K562 (cell line): ENCODE data around the gene PIGB. TPM values are rescaled to one million over a fixed set of nuclear protein-coding genes. Genes with fewer than 3 reads are reported as not detected.

Source experiments
- BMI1 ChIP-seq: fragments of 150-350 bp; IDR thresholded peaks from 2 replicates; pipeline ENCODE4 v1.6.1; 2014; ENCODE audit warnings: low read length
- CBX1 ChIP-seq: sonication (generic); IDR thresholded peaks from 2 replicates; pipeline ENCODE4 v1.6.1; 2016; ENCODE audit warnings: antibody characterized with exemption, low read depth, mild to moderate bottlenecking
- CREB3L1 ChIP-seq: fragments of 450-650 bp; IDR thresholded peaks from 2 replicates; pipeline ENCODE4 v1.6.1; 2014; ENCODE audit warnings: low read depth, mild to moderate bottlenecking, moderate library complexity, borderline replicate concordance
- CTBP1 ChIP-seq: fragments of 450-650 bp; IDR thresholded peaks from 2 replicates; pipeline ENCODE4 v1.6.1; 2016; ENCODE audit warnings: borderline replicate concordance
- CXXC5 ChIP-seq: fragments of 250-450 bp; sonication (Bioruptor Pico); IDR thresholded peaks from 2 replicates; pipeline ENCODE4 v1.8.0; 2022; ENCODE audit warnings: inconsistent platforms, mild to moderate bottlenecking, moderate library complexity
- DPF2 ChIP-seq: fragments of 450-650 bp; IDR thresholded peaks from 2 replicates; pipeline ENCODE4 v1.6.1; 2016
- E2F3 ChIP-seq: fragments of 250-450 bp; sonication (Bioruptor Pico); IDR thresholded peaks from 2 replicates; pipeline ENCODE4 v1.4.0; 2020; ENCODE audit warnings: mild to moderate bottlenecking
- ELF1 ChIP-seq: fragments of 200-800 bp; sonication (Bioruptor generic); IDR thresholded peaks from 2 replicates; pipeline ENCODE4 v1.6.1; 2016; ENCODE audit warnings: missing genetic modification characterization, missing compliant biosample characterization
- ETV6 ChIP-seq, 3 experiments: fragments of 150-350 bp in 1 of 3; sonication (generic) in 1 of 3; formaldehyde crosslinking in 1 of 3; IDR thresholded peaks; 2 replicates each; pipeline versions ENCODE4 v1.6.1 to v1.8.0; 2014 to 2022; ENCODE audit warnings: borderline replicate concordance in 2 of 3, low read depth in 2 of 3, antibody characterized with exemption in 1 of 3, low read length in 1 of 3, mild to moderate bottlenecking in 1 of 3, missing genetic modification reagents in 1 of 3
- FOXK2 ChIP-seq, 2 experiments: fragments of 450-650 bp; IDR thresholded peaks in 1 of 2; conservative IDR thresholded peaks in 1 of 2; 2 replicates each; pipeline ENCODE4 v1.6.1; 2016; ENCODE audit warnings: low read depth in 2 of 2, mild to moderate bottlenecking in 1 of 2
- KDM5B ChIP-seq: fragments of 200-600 bp; sonication (generic); IDR thresholded peaks from 2 replicates; pipeline ENCODE4 v1.6.1; 2012; ENCODE audit warnings: low read depth, mild to moderate bottlenecking, moderate library complexity, low read length, control low read depth, inconsistent platforms; ENCODE audit not compliant: insufficient replicate concordance
- LCOR ChIP-seq: sonication (generic); formaldehyde crosslinking; IDR thresholded peaks from 2 replicates; pipeline ENCODE4 v1.8.0; 2022; ENCODE audit warnings: mild to moderate bottlenecking, missing genetic modification reagents
- NFRKB ChIP-seq: fragments of 450-650 bp; IDR thresholded peaks from 2 replicates; pipeline ENCODE4 v1.6.1; 2016; ENCODE audit warnings: low read depth
- PHF21A ChIP-seq: fragments of 450-650 bp; IDR thresholded peaks from 2 replicates; pipeline ENCODE4 v1.6.1; 2017; ENCODE audit warnings: low read depth, borderline replicate concordance
- PML ChIP-seq: IDR thresholded peaks from 2 replicates; pipeline ENCODE4 v1.6.1; 2012; ENCODE audit warnings: low read length, inconsistent platforms
- POLR2G ChIP-seq: fragments of 200-400 bp; formaldehyde crosslinking; IDR thresholded peaks from 2 replicates; pipeline ENCODE4 v1.6.1; 2017; ENCODE audit warnings: low read depth, mild to moderate bottlenecking, antibody characterized with exemption, low read length, moderate library complexity
- RBFOX2 ChIP-seq: fragments of 200-400 bp; formaldehyde crosslinking; IDR thresholded peaks from 2 replicates; pipeline ENCODE4 v1.6.1; 2017; ENCODE audit warnings: low read depth, mild to moderate bottlenecking, low read length, moderate library complexity
- SP1 ChIP-seq: sonication (generic); formaldehyde crosslinking; IDR thresholded peaks from 2 replicates; pipeline ENCODE4 v1.8.1; 2022; ENCODE audit warnings: mild to moderate bottlenecking, missing genetic modification reagents
- SPI1 ChIP-seq: IDR thresholded peaks from 2 replicates; pipeline ENCODE4 v1.6.1; 2011; ENCODE audit warnings: low read depth, low read length, control low read depth, borderline replicate concordance
- U2AF1 ChIP-seq: fragments of 200-400 bp; formaldehyde crosslinking; optimal IDR thresholded peaks from 2 replicates; pipeline ENCODE3; 2017; ENCODE audit warnings: mild to moderate bottlenecking, low read depth, low read length, moderate library complexity
- UBTF ChIP-seq, 2 experiments: IDR thresholded peaks; 2 replicates each; pipeline ENCODE4 v1.6.1; 2012; ENCODE audit warnings: improper control_type of control experiment in 2 of 2, low read depth in 2 of 2, low read length in 2 of 2, borderline replicate concordance in 1 of 2
- YBX1 ChIP-seq: fragments of 450-650 bp; IDR thresholded peaks from 2 replicates; pipeline ENCODE4 v1.7.1; 2016; ENCODE audit warnings: mild to moderate bottlenecking
- ZNF589 ChIP-seq: fragments of 200-800 bp; sonication (Bioruptor generic); IDR thresholded peaks from 2 replicates; pipeline ENCODE4 v1.6.1; 2016; ENCODE audit warnings: low read depth, missing genetic modification characterization, missing compliant biosample characterization
- polyA plus RNA-seq, 8 experiments: library from polyadenylated mRNA; depleted of rRNA in 4 of 8; stranded (reverse) in 5 of 8; unstranded in 3 of 8; fragments of >200 nt; fragmentation: Nextera tagmentation in 2 of 8; fragmentation: Illumina TruSeq in 1 of 8; extraction: Ambion mirVana in 2 of 8; extraction: Trizol in 1 of 8; gene quantifications; 2 replicates each; pipeline versions ENCODE4 v1.2.1 to v1.2.3, GENCODE V29; 2011 to 2014; ENCODE audit warnings: inconsistent platforms in 1 of 8, missing spikeins in 1 of 8
- total RNA-seq, 7 experiments: library from RNA; depleted of rRNA in 6 of 7; stranded (reverse); fragments of >200 nt in 6 of 7; fragmentation: Illumina TruSeq in 2 of 7; extraction: Trizol in 2 of 7; gene quantifications; 2 replicates each; pipeline versions ENCODE4 v1.2.1 to v1.2.3, GENCODE V29; 2011 to 2021; ENCODE audit warnings: low replicate concordance in 1 of 7

PIGB gene
- total and polyA plus RNA-seq, 9 of the 15 experiments (the other 6 are each of a cell fraction or from before 2014, with no cell fraction given) = 9.9 to 32.3 (median 18.2) TPM

- peak; percentile 39; the same call in 1 of the 2 replicates for TF ChIP-seq NFRKB
- no peak for TF ChIP-seq PHF21A
- peak; percentile 54 for TF ChIP-seq KDM5B
- peak; percentile 57 to 84; a peak in 3 of 4 replicates for TF ChIP-seq UBTF (IDR thresholded peaks at IDR 0.05; ENCODE audit: borderline replicate concordance in 1 of 2, low read depth in 2 of 2, low read length in 2 of 2)
- TF ChIP-seq FOXK2 (conservative IDR thresholded peaks at IDR 0.05 in 1 of 2, IDR thresholded peaks at IDR 0.05 in 1 of 2; ENCODE audit: low read depth in 2 of 2) = no peak
- peak; percentile 49; the same call in 1 of the 2 replicates for TF ChIP-seq ZNF589
- TF ChIP-seq E2F3 (CRISPR knock-in tag) = 0 out of 2 replicates have a peak, but pooled peaks have one; percentile 10
- peak; percentile 31; the same call in 1 of the 2 replicates for TF ChIP-seq ELF1 (tag)
- TF ChIP-seq CBX1 = peak; percentile 40; the same call in 1 of the 2 replicates
- no peak for TF ChIP-seq PML
- TF ChIP-seq ETV6 (IDR thresholded peaks at IDR 0.05; ENCODE audit: borderline replicate concordance in 1 of 2, low read depth in 2 of 2, low read length in 1 of 2) = peak in 1 of 2 experiments; percentile 25; a peak in 1 of 4 replicates
- TF ChIP-seq ETV6 (CRISPR knock-in tag; IDR thresholded peaks at IDR 0.05; ENCODE audit: borderline replicate concordance) = no peak
- TF ChIP-seq RBFOX2 = peak; percentile 96
- TF ChIP-seq POLR2G = peak; percentile 92
- peak; percentile 65; the same call in 1 of the 2 replicates for TF ChIP-seq SPI1
- peak; percentile 50; the same call in 1 of the 2 replicates for TF ChIP-seq CREB3L1
- TF ChIP-seq CXXC5 (CRISPR knock-in tag) = peak; percentile 53
- TF ChIP-seq U2AF1 = no peak
- TF ChIP-seq SP1 (CRISPR knock-in tag) = peak; percentile 13
- TF ChIP-seq YBX1 = no peak
- peak; percentile 84; the same call in 1 of the 2 replicates for TF ChIP-seq LCOR (CRISPR knock-in tag)
- 0 out of 2 replicates have a peak, but pooled peaks have one; percentile 29 for TF ChIP-seq DPF2
- 0 out of 2 replicates have a peak, but pooled peaks have one; percentile 30 for TF ChIP-seq CTBP1
- TF ChIP-seq BMI1 = no peak
Observed at GRCh38 chr15:55289746-55290527, 29.1 kb upstream of the PIGB start, which contains the start of gene RAB27A (continued).
